Cardiac muscle cell (in vitro differentiated cells and primary cell): Measurements from ENCODE around the gene LIN28B. TPM values are rescaled to one million over a fixed set of nuclear protein-coding genes. Genes with fewer than 3 reads are reported as not detected.

Experiments used
- DNase-seq, 2 donors: peaks; one replicate each; pipeline versions ENCODE4 v3.0.0 to v3.0.0-alpha.2; 2010 to 2017; ENCODE audit warnings: low read depth in 1 of 2, low spot score in 1 of 2
- H3K27ac ChIP-seq: fragments of 200-600 bp; sonication (generic); 2 replicates; pipeline ENCODE4 v1.5.1; 2016
- H3K27me3 ChIP-seq: fragments of 200-600 bp; sonication (generic); 2 replicates; pipeline ENCODE4 v1.6.0; 2016; ENCODE audit warnings: control low read depth
- H3K36me3 ChIP-seq: fragments of 200-600 bp; sonication (generic); 2 replicates; pipeline ENCODE4 v1.5.1; 2016; ENCODE audit warnings: control low read depth
- H3K4me1 ChIP-seq: fragments of 200-600 bp; sonication (generic); 2 replicates; pipeline ENCODE4 v1.8.1; 2017; ENCODE audit warnings: low read depth, mild to moderate bottlenecking, mixed run types
- H3K4me3 ChIP-seq: fragments of 200-600 bp; sonication (generic); 2 replicates; pipeline ENCODE4 v1.5.1; 2016; ENCODE audit warnings: mild to moderate bottlenecking
- H3K9me3 ChIP-seq: fragments of 200-600 bp; sonication (generic); 2 replicates; pipeline ENCODE4 v1.5.1; 2017; ENCODE audit warnings: low read depth, mild to moderate bottlenecking, control low read depth
- polyA plus RNA-seq: library from polyadenylated mRNA; unstranded; fragments of >200 nt; fragmentation: Nextera tagmentation; extraction: Ambion mirVana; gene quantifications from 2 replicates; pipeline ENCODE4 v1.2.1, GENCODE V29; 2016
- total RNA-seq: library from RNA; depleted of rRNA; stranded (reverse); fragments of >200 nt; gene quantifications from 2 replicates; pipeline ENCODE4 v1.2.3, GENCODE V29; 2016
- TF ChIP-seq, protein P1 (sequence below): IDR thresholded peaks from 2 replicates; pipeline ENCODE4 v1.5.1; 2012; ENCODE audit warnings: low read depth, mild to moderate bottlenecking, low read length

Gene LIN28B
- total and polyA plus RNA-seq, 2 experiments from 2014 or later, result 6.8 to 18.6 TPM

DNA sequence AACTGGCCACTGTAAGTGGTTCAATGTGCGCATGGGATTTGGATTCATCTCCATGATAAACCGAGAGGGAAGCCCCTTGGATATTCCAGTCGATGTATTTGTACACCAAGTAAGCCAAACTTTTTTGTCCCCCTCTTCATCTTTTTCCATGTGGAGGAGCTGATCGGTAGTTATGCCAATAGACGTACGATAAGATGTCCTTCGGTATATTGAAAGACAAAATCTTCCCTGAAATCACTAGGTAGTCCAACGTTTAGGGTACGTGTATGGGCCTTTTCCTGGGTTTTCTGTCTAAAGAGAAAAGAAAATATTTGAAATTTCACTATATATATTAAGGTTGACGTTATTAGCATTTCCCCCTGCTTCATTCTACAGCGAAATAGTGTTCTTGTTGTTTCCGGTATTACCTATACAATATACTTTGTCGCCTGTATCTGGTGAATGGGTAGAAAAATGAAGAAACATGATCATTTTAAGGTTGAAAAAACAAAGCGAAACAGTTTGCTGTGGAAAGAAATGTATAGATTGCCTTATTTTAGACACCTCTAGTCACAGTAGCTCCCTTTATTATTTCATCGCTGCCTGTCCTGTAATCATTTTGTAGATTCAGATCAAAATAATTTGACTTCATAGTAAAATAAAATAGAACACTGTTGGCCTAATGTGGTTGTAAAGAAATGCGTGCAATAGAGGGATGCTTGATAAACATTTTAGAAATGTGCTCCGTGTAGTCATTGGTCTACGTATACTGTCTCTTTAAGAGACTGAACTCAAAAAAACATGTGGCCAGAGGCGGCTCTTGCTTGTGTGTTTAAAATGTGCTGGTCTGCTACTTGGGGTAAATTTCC is 1.5 kb downstream of the LIN28B start:
- H3K4me3 ChIP-seq, result peak overlapping the region; percentile 76
- H3K27ac ChIP-seq, result peak overlapping the region; percentile 87
- DNase-seq, result peak in 1 of 2 donors; percentile 38
- H3K9me3 ChIP-seq, result no peaks in the 10 kb centered on the region
- H3K27me3 ChIP-seq, result no peaks in the 10 kb centered on the region
- TF ChIP-seq, protein P1, sequence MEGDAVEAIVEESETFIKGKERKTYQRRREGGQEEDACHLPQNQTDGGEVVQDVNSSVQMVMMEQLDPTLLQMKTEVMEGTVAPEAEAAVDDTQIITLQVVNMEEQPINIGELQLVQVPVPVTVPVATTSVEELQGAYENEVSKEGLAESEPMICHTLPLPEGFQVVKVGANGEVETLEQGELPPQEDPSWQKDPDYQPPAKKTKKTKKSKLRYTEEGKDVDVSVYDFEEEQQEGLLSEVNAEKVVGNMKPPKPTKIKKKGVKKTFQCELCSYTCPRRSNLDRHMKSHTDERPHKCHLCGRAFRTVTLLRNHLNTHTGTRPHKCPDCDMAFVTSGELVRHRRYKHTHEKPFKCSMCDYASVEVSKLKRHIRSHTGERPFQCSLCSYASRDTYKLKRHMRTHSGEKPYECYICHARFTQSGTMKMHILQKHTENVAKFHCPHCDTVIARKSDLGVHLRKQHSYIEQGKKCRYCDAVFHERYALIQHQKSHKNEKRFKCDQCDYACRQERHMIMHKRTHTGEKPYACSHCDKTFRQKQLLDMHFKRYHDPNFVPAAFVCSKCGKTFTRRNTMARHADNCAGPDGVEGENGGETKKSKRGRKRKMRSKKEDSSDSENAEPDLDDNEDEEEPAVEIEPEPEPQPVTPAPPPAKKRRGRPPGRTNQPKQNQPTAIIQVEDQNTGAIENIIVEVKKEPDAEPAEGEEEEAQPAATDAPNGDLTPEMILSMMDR, result no peak
- H3K36me3 ChIP-seq, result peaks cover 6% of the 10 kb centered on the region
- peaks cover 23% of the 10 kb centered on the region for H3K4me1 ChIP-seq

DNA sequence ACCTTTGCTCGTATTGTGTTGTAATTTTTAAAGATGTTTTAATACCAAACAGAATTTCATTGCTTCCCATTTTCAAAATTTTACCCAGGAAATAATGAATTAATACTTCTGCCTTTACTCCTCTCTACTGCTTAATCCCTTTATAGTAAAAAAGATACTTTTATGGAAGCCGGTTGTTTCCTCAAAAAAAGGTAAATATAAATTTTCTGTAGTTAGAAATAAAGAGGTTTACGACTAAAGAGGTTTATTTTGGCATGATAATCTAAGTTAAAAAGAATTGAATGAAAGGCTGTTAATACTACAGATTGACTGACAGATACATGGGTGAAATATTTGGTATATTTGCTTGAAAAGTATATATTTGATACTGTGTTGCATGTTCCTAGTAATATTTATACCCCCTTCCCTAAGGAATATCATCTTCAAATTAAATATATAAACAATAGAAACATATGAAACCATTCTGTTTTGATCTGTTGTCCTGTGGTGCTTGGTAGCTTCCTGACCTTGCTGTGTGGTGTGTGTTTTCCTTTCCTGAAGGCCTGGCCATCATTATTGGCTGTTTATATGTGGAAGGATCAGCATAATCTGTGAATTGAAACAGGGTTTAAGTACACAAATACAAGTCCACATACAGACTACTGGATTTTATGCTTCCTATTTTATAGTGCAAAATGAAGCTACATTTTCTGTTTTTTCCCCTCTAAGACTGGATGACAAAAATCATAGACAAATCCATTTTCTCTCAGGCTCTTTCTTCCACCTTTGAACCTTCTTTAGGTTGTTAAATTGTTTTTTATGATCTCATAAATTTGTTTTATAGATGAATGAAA is 2.3 kb downstream of the LIN28B start:
- Histone ChIP-seq H3K27ac (peak overlapping the region; percentile 87), H3K27me3 (no peaks in the 10 kb centered on the region), H3K9me3 (no peaks in the 10 kb centered on the region), H3K4me3 (peak overlapping the region; percentile 76), H3K4me1 (peaks cover 23% of the 10 kb centered on the region), H3K36me3 (peaks cover 6% of the 10 kb centered on the region)
- DNase-seq, result no peak
- TF ChIP-seq, protein P1, result no peak

- Histone ChIP-seq H3K27me3 (no peaks in the 10 kb centered on the region), H3K4me3 (no peak overlapping the region), H3K9me3 (no peaks in the 10 kb centered on the region), H3K27ac (peak overlapping the region; percentile 85), H3K4me1 (peaks cover 47% of the 10 kb centered on the region), H3K36me3 (no peaks in the 10 kb centered on the region)
- TF ChIP-seq, protein P1, result no peak
- DNase-seq, result peak in 1 of 2 donors; percentile 63
Measured at GRCh38 chr6:104969108-104969507, 12.2 kb downstream of the LIN28B start.

DNA sequence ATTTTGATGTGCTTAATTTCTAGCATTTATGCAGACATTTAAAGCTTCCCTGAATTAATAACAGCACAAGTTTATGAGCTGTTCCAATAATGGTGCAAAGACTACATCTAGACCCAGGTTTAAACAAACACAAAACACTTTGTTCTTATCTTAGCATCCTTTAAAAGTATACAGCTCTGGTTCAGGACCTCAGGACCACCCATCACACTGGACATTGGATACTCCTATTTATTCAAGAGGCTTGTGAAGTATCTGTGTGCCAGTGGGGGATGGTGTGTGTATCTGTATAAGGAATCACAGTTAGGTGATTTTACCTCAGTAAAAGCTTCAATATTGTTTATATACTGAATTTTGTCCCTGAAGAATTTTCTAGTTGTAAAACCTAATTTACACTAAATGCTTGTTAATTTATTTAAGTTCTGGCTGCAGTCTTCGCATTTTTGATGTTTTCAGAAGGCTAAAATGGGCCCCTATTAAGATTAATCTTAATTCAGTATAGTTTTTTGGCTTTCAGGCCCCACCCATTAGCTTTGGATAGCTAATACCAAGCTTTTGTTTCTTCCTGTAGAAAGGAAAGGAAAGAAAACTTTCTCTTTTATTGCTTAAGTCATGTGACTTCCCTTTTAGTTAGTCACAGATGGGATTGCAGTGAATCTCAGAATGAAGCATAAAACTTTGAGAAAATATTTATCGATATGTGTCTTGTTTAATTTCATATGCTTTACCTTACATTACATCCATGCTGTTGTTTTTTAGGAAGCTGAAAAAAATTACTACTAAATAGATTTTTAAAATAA is 13.1 kb downstream of the LIN28B start:
- no peak overlapping the region for H3K4me3 ChIP-seq
- peaks cover 47% of the 10 kb centered on the region for H3K4me1 ChIP-seq
- H3K36me3 ChIP-seq, result no peaks in the 10 kb centered on the region
- peak overlapping the region; percentile 85 for H3K27ac ChIP-seq
- H3K27me3 ChIP-seq, result no peaks in the 10 kb centered on the region
- TF ChIP-seq, protein P1, result no peak
- peak in 1 of 2 donors; percentile 32 for DNase-seq
- no peaks in the 10 kb centered on the region for H3K9me3 ChIP-seq

GRCh38 chr6:104973404-104973803 is 16.5 kb downstream of the LIN28B start:
- no peak overlapping the region for H3K4me3 ChIP-seq
- DNase-seq, result peak in 1 of 2 donors; percentile 21
- no peaks in the 10 kb centered on the region for H3K27me3 ChIP-seq
- H3K36me3 ChIP-seq, result no peaks in the 10 kb centered on the region
- H3K4me1 ChIP-seq, result peaks cover 53% of the 10 kb centered on the region
- peak overlapping the region; percentile 67 for H3K27ac ChIP-seq
- TF ChIP-seq, protein P1, result no peak
- H3K9me3 ChIP-seq, result no peaks in the 10 kb centered on the region
